Right lobe of liver (tissue), 6 donors: ENCODE data around the gene RAN. TPM values are rescaled to one million over a fixed set of nuclear protein-coding genes. Genes with fewer than 3 reads are reported as not detected.
A peak's percentile ranks its signal among the peaks of the same experiment; 100 is the strongest.

Experiments
- ATAC-seq, 4 donors: fragments of 200-7000 bp; cut with Tn5 transposase; one replicate each; pipeline ENCODE4 v1.9.1; 2020; ENCODE audit warnings: mild to moderate bottlenecking in 4 of 4, moderate library complexity in 4 of 4
- DNase-seq, 3 donors: peaks; one replicate each; pipeline ENCODE4 v3.0.0-alpha.2; 2020
- H3K27ac ChIP-seq, 3 donors: fragments of 200-600 bp; one replicate each; pipeline ENCODE4 v1.8.0; 2022
- H3K27me3 ChIP-seq, 2 donors: fragments of 200-600 bp; one replicate each; pipeline ENCODE4 v1.8.0; 2022
- H3K36me3 ChIP-seq, 4 donors: fragments of 200-600 bp; sonication (generic) in 1 of 4; one replicate each; pipeline versions ENCODE4 v1.5.1 to v1.8.0; 2017 to 2022; ENCODE audit warnings: control low read depth in 1 of 4
- H3K4me1 ChIP-seq, 4 donors: fragments of 200-600 bp; sonication (generic) in 1 of 4; one replicate each; pipeline versions ENCODE4 v1.5.1 to v1.8.0; 2017 to 2022; ENCODE audit warnings: control low read depth in 1 of 4
- H3K4me3 ChIP-seq, 3 donors: fragments of 200-600 bp; one replicate each; pipeline ENCODE4 v1.8.0; 2022
- H3K9me3 ChIP-seq, 4 donors: fragments of 200-600 bp; sonication (generic) in 1 of 4; one replicate each; pipeline versions ENCODE4 v1.5.1 to v1.8.0; 2017 to 2022; ENCODE audit warnings: control low read depth in 1 of 4
- CTCF ChIP-seq, 4 donors: fragments of 200-600 bp in 3 of 4; fragments of 450-650 bp in 1 of 4; IDR thresholded peaks; one replicate each; pipeline versions ENCODE4 v1.5.1 to v1.8.0; 2016 to 2022; ENCODE audit warnings: antibody characterized with exemption in 4 of 4, mild to moderate bottlenecking in 2 of 4
- POLR2A ChIP-seq: fragments of 450-650 bp; IDR thresholded peaks from one replicate; pipeline ENCODE4 v1.6.1; 2017; ENCODE audit warnings: antibody characterized with exemption, mild to moderate bottlenecking
- WGBS: methylation state at CpG from one replicate; pipeline ENCODE4 v1.1.6; 2018; ENCODE audit warnings: low coverage, low lambda C conversion rate; ENCODE audit not compliant: insufficient coverage; ENCODE audit errors: missing lambda C conversion rate; 5-methylcytosine and 5-hydroxymethylcytosine counted together
- intact Hi-C, 2 donors: fragments of 100-400 bp; cut with DNase I; formaldehyde crosslinking; loops; one replicate each; pipeline versions ENCODE4 v1.11.2 to v1.14.1; 2022
- total RNA-seq, 6 experiments: library from RNA; depleted of rRNA in 2 of 6; stranded (reverse); fragments of >200 nt in 2 of 6; fragmentation: NEBNext Ultra II Directional in 3 of 6; extraction: Animal tissue kit (Norgen Biotek cat#: 25700) in 3 of 6; gene quantifications; one replicate each; pipeline versions ENCODE4 v1.1.0 to v1.2.4, GENCODE V29; 2016 to 2023
- donor health status: DM: no; HTN: yes; CAD: no.
- donor health status: DM: no; HTN: no; CAD: no.
- donor health status: DM: no; HTN: no; CAD: no.
- donor health status: DM: no; HTN: yes; CAD: no.
- donor health status: DM: no; HTN: yes; CAD: no.

The RAN gene
- total RNA-seq, 6 experiments from 2014 or later: 136 to 220 (median 147) TPM

GRCh38 chr12:130879212-130879686 lies 7.4 kb downstream of the RAN start:
- DNase-seq: no peak
- Histone ChIP-seq H3K27ac (no peak overlapping the region), H3K9me3 (no peaks in the 10 kb centered on the region), H3K4me3 (no peak overlapping the region), H3K27me3 (no peaks in the 10 kb centered on the region), H3K36me3 (peaks cover 7 to 26% (median 16%) of the 10 kb centered on the region in 4 donors), H3K4me1 (peaks cover 0 to 17% (median 4%) of the 10 kb centered on the region in 4 donors)
- no peak for TF ChIP-seq POLR2A
- no peak for TF ChIP-seq CTCF (IDR thresholded peaks at IDR 0.05)
- 90% methylated on average over 13 of the region's 13 CpGs for WGBS
- intact Hi-C loops: no loop called here
- ATAC-seq: peak in 1 of 4 donors; percentile 21

- ATAC-seq: peak in 1 of 4 donors; percentile 9
- Histone ChIP-seq H3K27ac (no peak overlapping the region), H3K4me3 (no peak overlapping the region)
Measured at GRCh38 chr12:130879781-130880389, 8.0 kb downstream of the RAN start.

GRCh38 chr12:130880411-130880885 lies 8.6 kb downstream of the RAN start:
- WGBS: 44% methylated on average over 10 of the region's 10 CpGs
- Histone ChIP-seq H3K9me3 (no peaks in the 10 kb centered on the region), H3K4me3 (no peak overlapping the region), H3K4me1 (peaks cover 0 to 15% (median 4%) of the 10 kb centered on the region in 4 donors), H3K36me3 (peaks cover 0 to 19% (median 9%) of the 10 kb centered on the region in 4 donors), H3K27me3 (no peaks in the 10 kb centered on the region), H3K27ac (no peak overlapping the region)
- intact Hi-C loops: no loop called here
- ATAC-seq (no peak), DNase-seq (no peak)
- no peak for TF ChIP-seq CTCF (IDR thresholded peaks at IDR 0.05)
- TF ChIP-seq POLR2A: no peak

More at GRCh38 chr12:130879781-130880389, 8.0 kb downstream of the RAN start:
- peaks cover 3 to 24% (median 12%) of the 10 kb centered on the region in 4 donors for H3K36me3 ChIP-seq
- H3K4me1 ChIP-seq: peaks cover 0 to 17% (median 4%) of the 10 kb centered on the region in 4 donors
- H3K27me3 ChIP-seq: no peaks in the 10 kb centered on the region
- intact Hi-C loops: no loop called here
- no peak for DNase-seq
- H3K9me3 ChIP-seq: no peaks in the 10 kb centered on the region
- 40% methylated on average over 6 of the region's 17 CpGs for WGBS
- no peak for TF ChIP-seq POLR2A
- no peak for TF ChIP-seq CTCF (IDR thresholded peaks at IDR 0.05)

- DNase-seq: no peak
- WGBS: 79% methylated on average over 2 of the region's 5 CpGs
- Histone ChIP-seq H3K27ac (no peak overlapping the region), H3K36me3 (peaks cover 0 to 13% (median 4%) of the 10 kb centered on the region in 4 donors), H3K4me1 (peaks cover 0 to 9% (median 3%) of the 10 kb centered on the region in 4 donors), H3K27me3 (no peaks in the 10 kb centered on the region), H3K9me3 (no peaks in the 10 kb centered on the region), H3K4me3 (no peak overlapping the region)
- TF ChIP-seq POLR2A: no peak
- TF ChIP-seq CTCF (IDR thresholded peaks at IDR 0.05): no peak
- intact Hi-C loops: no loop called here
- ATAC-seq: no peak
Measured at GRCh38 chr12:130881046-130881445, 9.2 kb downstream of the RAN start.
